Nephron (organoid): ENCODE measurements around the gene TMTC2.

Experiments
- H3K27ac Mint-ChIP-seq, 3 experiments: 2 replicates each; pipeline ENCODE4 v1.8.0; 2020; ENCODE audit warnings: mixed read lengths in 3 of 3, mild to moderate bottlenecking in 2 of 3, moderate library complexity in 1 of 3
- H3K27me3 Mint-ChIP-seq: 2 replicates; pipeline ENCODE4 v1.8.0; 2021; ENCODE audit warnings: low read depth, mild to moderate bottlenecking, moderate library complexity, mixed read lengths
- H3K36me3 Mint-ChIP-seq: 2 replicates; pipeline ENCODE4 v1.8.0; 2020; ENCODE audit warnings: low read depth, mixed read lengths
- H3K4me1 Mint-ChIP-seq: 2 replicates; pipeline ENCODE4 v1.8.0; 2020; ENCODE audit warnings: mixed read lengths
- H3K4me3 Mint-ChIP-seq, 3 experiments: 2 replicates each; pipeline ENCODE4 v1.8.0; 2020; ENCODE audit warnings: mild to moderate bottlenecking in 3 of 3, mixed read lengths in 3 of 3, moderate library complexity in 2 of 3
- H3K9me3 Mint-ChIP-seq: 2 replicates; pipeline ENCODE4 v1.8.0; 2020; ENCODE audit warnings: mixed read lengths
- TF ChIP-seq, protein P1 (sequence below), 3 experiments: fragments of 200-600 bp; sonication (generic); IDR thresholded peaks; one replicate each; pipeline ENCODE4 v1.5.0; 2021; ENCODE audit warnings: antibody characterized with exemption in 3 of 3; ENCODE audit not compliant: unreplicated experiment in 3 of 3

Gene TMTC2

DNA sequence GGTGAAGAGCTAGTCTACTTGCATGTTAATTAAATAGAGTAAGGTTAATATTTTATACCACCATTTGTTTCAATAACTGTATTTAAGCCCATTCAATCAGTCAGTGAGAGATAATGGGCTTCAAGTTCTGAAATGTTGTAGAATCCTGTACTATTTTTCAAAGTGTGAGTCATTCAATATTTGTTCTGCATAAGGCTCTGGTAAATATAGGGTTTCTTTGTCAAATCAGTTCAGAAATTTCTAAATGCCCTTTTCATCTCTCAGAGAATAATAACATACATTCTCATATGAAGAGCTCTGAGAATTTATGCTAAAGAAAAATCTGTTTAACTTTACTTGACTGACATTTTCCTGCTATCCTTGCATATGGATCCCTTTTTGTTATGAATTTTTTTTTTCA is 493.3 kb downstream of the TMTC2 start:
- H3K27me3 Mint-ChIP-seq: no peaks in the 10 kb centered on the region
- TF ChIP-seq, protein P1, sequence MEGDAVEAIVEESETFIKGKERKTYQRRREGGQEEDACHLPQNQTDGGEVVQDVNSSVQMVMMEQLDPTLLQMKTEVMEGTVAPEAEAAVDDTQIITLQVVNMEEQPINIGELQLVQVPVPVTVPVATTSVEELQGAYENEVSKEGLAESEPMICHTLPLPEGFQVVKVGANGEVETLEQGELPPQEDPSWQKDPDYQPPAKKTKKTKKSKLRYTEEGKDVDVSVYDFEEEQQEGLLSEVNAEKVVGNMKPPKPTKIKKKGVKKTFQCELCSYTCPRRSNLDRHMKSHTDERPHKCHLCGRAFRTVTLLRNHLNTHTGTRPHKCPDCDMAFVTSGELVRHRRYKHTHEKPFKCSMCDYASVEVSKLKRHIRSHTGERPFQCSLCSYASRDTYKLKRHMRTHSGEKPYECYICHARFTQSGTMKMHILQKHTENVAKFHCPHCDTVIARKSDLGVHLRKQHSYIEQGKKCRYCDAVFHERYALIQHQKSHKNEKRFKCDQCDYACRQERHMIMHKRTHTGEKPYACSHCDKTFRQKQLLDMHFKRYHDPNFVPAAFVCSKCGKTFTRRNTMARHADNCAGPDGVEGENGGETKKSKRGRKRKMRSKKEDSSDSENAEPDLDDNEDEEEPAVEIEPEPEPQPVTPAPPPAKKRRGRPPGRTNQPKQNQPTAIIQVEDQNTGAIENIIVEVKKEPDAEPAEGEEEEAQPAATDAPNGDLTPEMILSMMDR (IDR thresholded peaks at IDR 0.05; ENCODE audit: unreplicated experiment in 3 of 3): no peak
- H3K27ac Mint-ChIP-seq: no peak overlapping the region
- H3K36me3 Mint-ChIP-seq: no peaks in the 10 kb centered on the region
- H3K9me3 Mint-ChIP-seq: no peaks in the 10 kb centered on the region
- H3K4me1 Mint-ChIP-seq: no peaks in the 10 kb centered on the region
- H3K4me3 Mint-ChIP-seq: no peak overlapping the region

DNA sequence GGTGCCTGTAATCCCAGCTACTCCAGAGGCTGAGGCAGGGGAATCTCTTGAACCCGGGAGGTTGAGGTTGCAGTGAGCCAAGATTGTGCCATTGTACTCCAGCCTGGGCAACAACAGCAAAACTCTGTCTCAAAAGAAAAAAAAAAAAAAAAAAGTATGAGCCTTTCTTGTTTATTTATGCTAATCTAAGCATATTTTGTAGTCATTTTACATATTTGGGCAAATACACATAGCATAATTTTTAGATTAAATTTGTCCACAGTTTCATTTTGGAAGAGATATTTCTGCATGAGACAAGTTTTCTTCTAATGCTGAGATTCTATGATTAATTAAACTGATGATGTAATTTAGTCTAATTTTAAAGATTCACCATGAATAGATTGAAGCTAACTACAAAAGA is 494.4 kb downstream of the TMTC2 start:
- H3K36me3 Mint-ChIP-seq: no peaks in the 10 kb centered on the region

DNA sequence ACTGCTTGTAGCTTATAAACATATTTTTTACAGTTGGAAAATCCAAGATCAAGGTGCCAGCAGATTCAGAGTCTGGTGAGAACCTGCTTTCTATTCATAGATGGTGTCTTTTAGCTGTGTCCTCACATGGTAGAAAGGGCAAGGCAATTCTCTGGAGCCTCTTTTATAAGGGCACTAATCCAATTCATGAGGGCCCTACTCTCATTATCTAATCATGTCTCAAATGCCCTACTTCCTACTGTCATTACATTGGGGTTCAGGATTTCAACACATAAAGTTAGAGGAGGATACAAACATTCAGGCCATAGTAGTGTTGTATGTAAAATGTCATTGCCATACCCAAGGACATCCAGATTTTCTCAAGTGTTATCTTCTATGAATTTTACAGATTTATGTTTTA is 496.4 kb downstream of the TMTC2 start:
- no peaks in the 10 kb centered on the region for H3K4me1 Mint-ChIP-seq
- H3K9me3 Mint-ChIP-seq: peaks cover 2% of the 10 kb centered on the region
- no peaks in the 10 kb centered on the region for H3K27me3 Mint-ChIP-seq
- no peak overlapping the region for H3K4me3 Mint-ChIP-seq
- no peak overlapping the region for H3K27ac Mint-ChIP-seq
- H3K36me3 Mint-ChIP-seq: no peaks in the 10 kb centered on the region
- TF ChIP-seq, protein P1 (IDR thresholded peaks at IDR 0.05; ENCODE audit: unreplicated experiment in 3 of 3): no peak

More for the DNA sequence above, 494.4 kb downstream of the TMTC2 start:
- H3K4me3 Mint-ChIP-seq: no peak overlapping the region
- no peaks in the 10 kb centered on the region for H3K27me3 Mint-ChIP-seq
- H3K4me1 Mint-ChIP-seq: no peaks in the 10 kb centered on the region
- TF ChIP-seq, protein P1 (IDR thresholded peaks at IDR 0.05; ENCODE audit: unreplicated experiment in 3 of 3): no peak
- H3K9me3 Mint-ChIP-seq: no peaks in the 10 kb centered on the region
- H3K27ac Mint-ChIP-seq: no peak overlapping the region
